Spleen (tissue), 11 donors: Measurements from ENCODE around the gene USP16. TPM values are rescaled to one million over a fixed set of nuclear protein-coding genes. Genes with fewer than 3 reads are reported as not detected.

ENCODE experiments used
- DNase-seq: peaks from one replicate; pipeline ENCODE4 v3.0.0-alpha.2; 2020
- H3K27ac ChIP-seq, 8 donors: fragments of 200-600 bp; sonication (generic) in 7 of 8; 1 replicate in 4 of 8; 2 replicates in 4 of 8; pipeline versions ENCODE4 v1.5.0 to v1.8.0; 2016 to 2021; ENCODE audit warnings: inconsistent platforms in 4 of 8, mild to moderate bottlenecking in 4 of 8, moderate library complexity in 1 of 8
- H3K27me3 ChIP-seq, 7 donors: fragments of 200-600 bp; sonication (generic) in 6 of 7; replicated peaks in 1 of 7; 1 replicate in 4 of 7; 2 replicates in 3 of 7; pipeline versions ENCODE4 v1.5.0 to v1.8.0; 2016 to 2021; ENCODE audit warnings: inconsistent platforms in 3 of 7, mild to moderate bottlenecking in 1 of 7
- H3K36me3 ChIP-seq, 6 donors: fragments of 200-600 bp; sonication (generic) in 5 of 6; 1 replicate in 4 of 6; 2 replicates in 2 of 6; pipeline versions ENCODE4 v1.5.0 to v1.8.0; 2016 to 2021; ENCODE audit warnings: inconsistent platforms in 2 of 6
- H3K4me1 ChIP-seq, 6 donors: fragments of 200-600 bp; sonication (generic) in 5 of 6; 1 replicate in 3 of 6; 2 replicates in 3 of 6; pipeline versions ENCODE4 v1.5.0 to v1.8.0; 2016 to 2021; ENCODE audit warnings: inconsistent platforms in 3 of 6
- H3K4me3 ChIP-seq, 8 donors: fragments of 200-600 bp; sonication (generic) in 7 of 8; 1 replicate in 4 of 8; 2 replicates in 4 of 8; pipeline versions ENCODE4 v1.5.0 to v1.8.0; 2016 to 2021; ENCODE audit warnings: inconsistent platforms in 4 of 8, mild to moderate bottlenecking in 4 of 8, moderate library complexity in 2 of 8
- H3K9me3 ChIP-seq, 8 donors: fragments of 200-600 bp; sonication (generic) in 7 of 8; 1 replicate in 4 of 8; 2 replicates in 4 of 8; pipeline versions ENCODE4 v1.5.0 to v1.8.0; 2016 to 2021; ENCODE audit warnings: inconsistent platforms in 4 of 8
- CTCF ChIP-seq, 11 experiments: fragments of 200-600 bp in 7 of 11; fragments of 450-650 bp in 4 of 11; sonication (generic) in 4 of 11; IDR thresholded peaks in 8 of 11; conservative IDR thresholded peaks in 3 of 11; 1 replicate in 7 of 11; 2 replicates in 4 of 11; pipeline versions ENCODE4 v1.4.0 to v1.8.0; 2016 to 2021; ENCODE audit warnings: antibody characterized with exemption in 11 of 11, inconsistent platforms in 4 of 11, mild to moderate bottlenecking in 1 of 11
- POLR2A ChIP-seq, 3 donors: fragments of 450-650 bp; IDR thresholded peaks; one replicate each; pipeline ENCODE4 v1.5.1; 2017; ENCODE audit warnings: antibody characterized with exemption in 3 of 3, mild to moderate bottlenecking in 1 of 3
- POLR2AphosphoS5 ChIP-seq, 3 donors: sonication (generic); formaldehyde crosslinking; IDR thresholded peaks; one replicate each; pipeline ENCODE4 v1.5.1; 2017; ENCODE audit warnings: antibody characterized with exemption in 3 of 3
- WGBS, 5 donors: extraction: QIAGEN DNeasy Blood & Tissue Kit in 3 of 5; methylation state at CpG; one replicate each; pipeline versions ENCODE4 v1.1.5 to v1.1.7; 2013 to 2018; 5-methylcytosine and 5-hydroxymethylcytosine counted together
- intact Hi-C: fragments of 100-400 bp; cut with DNase I; formaldehyde crosslinking; loops from one replicate; pipeline ENCODE4 v1.15.0; 2023; ENCODE audit warnings: low total_unique reads
- polyA plus RNA-seq, 3 donors: library from polyadenylated mRNA; stranded (reverse); fragments of 200-250 nt; gene quantifications; one replicate each; pipeline ENCODE4 v1.2.1, GENCODE V29; 2013
- total RNA-seq, 7 donors: library from RNA; depleted of rRNA in 3 of 7; stranded (reverse); fragments of >200 nt in 3 of 7; fragmentation: NEBNext Ultra II Directional in 4 of 7; extraction: Animal tissue kit (Norgen Biotek cat#: 25700) in 4 of 7; gene quantifications; one replicate each; pipeline versions ENCODE4 v1.1.0 to v1.2.1, GENCODE V29; 2016 to 2021
- donor health status: healthy with polysubstance abuse.
- donor health status: DM: no; HTN: no; CAD: no; lungs with moderate emphysema.
- donor health status: DM: no; HTN: no; CAD: no.
- donor health status: Bipolar disorder and iron deficiency.
- donor health status: healthy.
- donor health status: DM: no; HTN: no; CAD: no.
- donor health status: DM: yes; HTN: yes; CAD: no.

USP16 gene
- total and polyA plus RNA-seq, 10 donors = 17.2 to 40.9 (median 35.8) TPM

DNA sequence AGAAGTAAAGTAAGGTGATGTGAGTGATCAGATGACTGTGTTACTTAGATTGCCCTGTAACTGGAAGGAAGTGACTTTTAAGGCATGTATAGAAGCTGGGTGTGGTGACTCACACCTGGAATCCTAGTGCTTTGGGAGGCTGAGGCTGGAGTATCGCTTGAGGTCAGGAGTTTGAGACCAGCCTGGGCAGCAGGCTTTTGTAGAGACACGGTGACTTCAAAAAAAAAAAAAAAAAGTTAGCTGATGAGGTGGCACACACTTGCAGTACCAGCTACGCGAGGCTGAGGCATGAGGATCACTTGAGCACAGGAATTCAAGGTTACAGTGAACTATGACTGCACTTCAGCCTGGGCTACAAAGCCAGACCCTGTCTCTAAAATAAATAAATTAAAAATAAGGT, 2.3 kb upstream of the USP16 start:
- TF ChIP-seq POLR2AphosphoS5 (IDR thresholded peaks at IDR 0.05) = no peak
- no peak for TF ChIP-seq POLR2A (IDR thresholded peaks at IDR 0.05)
- no peak for TF ChIP-seq CTCF (IDR thresholded peaks at IDR 0.05 in 8 of 11, conservative IDR thresholded peaks at IDR 0.05 in 3 of 11)
- intact Hi-C loops = no loop called here
- 75 to 86% (median 83%) methylated on average over 4 of the region's 4 CpGs for WGBS, 5 donors
- Histone ChIP-seq H3K36me3 (no peaks in the 10 kb centered on the region), H3K4me1 (peaks cover 23 to 76% (median 58%) of the 10 kb centered on the region in 6 donors), H3K4me3 (no peak overlapping the region), H3K27ac (peak overlapping the region in 5 of 8 donors; percentile 38 to 96 (median 46)), H3K9me3 (no peaks in the 10 kb centered on the region), H3K27me3 (no peaks in the 10 kb centered on the region)
- DNase-seq = no peak

DNA sequence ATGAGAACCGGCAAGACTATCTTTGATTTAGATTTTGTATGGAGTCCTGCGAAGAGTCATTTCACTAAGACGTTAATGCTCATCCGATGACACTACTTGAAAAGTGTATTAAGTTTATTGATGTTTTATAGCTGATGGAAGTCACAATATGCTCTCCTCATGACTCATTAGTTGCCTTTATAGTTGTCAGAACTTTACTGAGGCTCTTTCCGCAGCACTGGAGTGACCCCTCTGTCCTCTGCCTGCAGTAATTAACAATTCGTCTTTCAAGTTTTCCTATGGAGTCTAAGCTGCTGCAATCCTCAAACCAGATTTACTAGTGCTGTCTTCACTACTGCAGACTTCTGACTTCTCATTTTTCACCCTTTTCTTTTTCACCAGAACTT, 853 bp downstream of the USP16 start:
- TF ChIP-seq CTCF (IDR thresholded peaks at IDR 0.05 in 8 of 11, conservative IDR thresholded peaks at IDR 0.05 in 3 of 11) = no peak
- no peak for TF ChIP-seq POLR2A (IDR thresholded peaks at IDR 0.05)
- no peak for TF ChIP-seq POLR2AphosphoS5 (IDR thresholded peaks at IDR 0.05)
- no peak for DNase-seq
- intact Hi-C loops = no loop called here
- Histone ChIP-seq H3K9me3 (no peaks in the 10 kb centered on the region), H3K4me3 (peak overlapping the region; percentile 53 to 78 (median 60)), H3K27ac (peak overlapping the region; percentile 96 to 99 (median 98)), H3K27me3 (no peaks in the 10 kb centered on the region), H3K4me1 (peaks cover 11 to 68% (median 41%) of the 10 kb centered on the region in 6 donors), H3K36me3 (peaks cover 0 to 25% (median 18%) of the 10 kb centered on the region in 6 donors)
- WGBS, 5 donors = 2 to 8% (median 3%) methylated on average over 6 of the region's 6 CpGs

DNA sequence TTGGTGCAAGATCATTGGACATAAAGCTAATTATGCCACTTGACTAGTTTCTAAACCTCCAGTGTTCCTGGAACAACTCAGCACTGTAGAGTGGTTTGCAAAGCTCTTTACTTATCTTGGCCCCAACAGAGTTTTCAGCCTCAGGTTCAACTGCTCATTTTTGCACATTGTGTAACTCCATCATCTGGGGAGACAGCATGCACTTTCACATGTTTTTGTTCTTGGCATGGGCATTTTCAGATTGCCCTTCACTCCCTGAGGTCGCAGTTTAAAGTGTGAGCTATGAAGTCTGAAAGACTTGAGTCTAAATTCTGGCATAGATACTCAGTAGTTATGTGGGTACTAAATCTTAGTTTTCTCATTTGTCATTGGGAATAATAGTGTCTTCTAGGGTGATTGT, 5.1 kb downstream of the USP16 start:
- H3K27ac ChIP-seq = no peak overlapping the region
- no peak for TF ChIP-seq CTCF (IDR thresholded peaks at IDR 0.05 in 8 of 11, conservative IDR thresholded peaks at IDR 0.05 in 3 of 11)
- TF ChIP-seq POLR2AphosphoS5 (IDR thresholded peaks at IDR 0.05) = no peak
- TF ChIP-seq POLR2A (IDR thresholded peaks at IDR 0.05) = no peak
- no peak overlapping the region for H3K4me3 ChIP-seq
- no peaks in the 10 kb centered on the region for H3K27me3 ChIP-seq
- no peak for DNase-seq
- WGBS, 5 donors = 79 to 94% (median 87%) methylated on average over 1 of the region's 1 CpG
- intact Hi-C loops = no loop called here
- peaks cover 11 to 54% (median 28%) of the 10 kb centered on the region in 6 donors for H3K4me1 ChIP-seq
- H3K9me3 ChIP-seq = no peaks in the 10 kb centered on the region
- H3K36me3 ChIP-seq = peaks cover 3 to 67% (median 53%) of the 10 kb centered on the region in 6 donors

GRCh38 chr21:29030909-29031308, 6.4 kb downstream of the USP16 start:
- no peaks in the 10 kb centered on the region for H3K27me3 ChIP-seq
- H3K36me3 ChIP-seq = peaks cover 3 to 80% (median 64%) of the 10 kb centered on the region in 6 donors
- no peaks in the 10 kb centered on the region for H3K9me3 ChIP-seq
- TF ChIP-seq CTCF (IDR thresholded peaks at IDR 0.05 in 8 of 11, conservative IDR thresholded peaks at IDR 0.05 in 3 of 11) (no peak), POLR2A (IDR thresholded peaks at IDR 0.05) (no peak), POLR2AphosphoS5 (IDR thresholded peaks at IDR 0.05) (no peak)
- no peak overlapping the region for H3K27ac ChIP-seq
- no peak for DNase-seq
- no peak overlapping the region for H3K4me3 ChIP-seq
- 40 to 91% (median 83%) methylated on average over 1 of the region's 1 CpG for WGBS, 5 donors
- intact Hi-C loops = loop anchor here (10.0 kb wide), 1 partner anchor 46 kb away; no protein-coding TSS in a partner anchor
- H3K4me1 ChIP-seq = peaks cover 4 to 49% (median 20%) of the 10 kb centered on the region in 6 donors
